Panc1 (cell line): ENCODE data around the gene OR13F1.

Experiments
- POLR2AphosphoS5 ChIP-seq: IDR thresholded peaks from 2 replicates; pipeline ENCODE4 v1.6.1; 2012; ENCODE audit warnings: mild to moderate bottlenecking, low read depth, low read length, moderate library complexity
- TCF7L2 ChIP-seq: IDR thresholded peaks from 2 replicates; pipeline ENCODE4 v1.6.1; 2011; ENCODE audit warnings: mild to moderate bottlenecking, low read depth, low read length, inconsistent platforms
- TF ChIP-seq, protein P1 (sequence below): fragments of 450-650 bp; IDR thresholded peaks from 2 replicates; pipeline ENCODE4 v1.5.1; 2017; ENCODE audit warnings: mild to moderate bottlenecking
- TF ChIP-seq, protein P2 (sequence below), 2 experiments: IDR thresholded peaks; 2 replicates each; pipeline ENCODE4 v1.6.1; 2011 to 2012; ENCODE audit warnings: low read depth in 2 of 2, control low read depth in 1 of 2, low read length in 1 of 2, mild to moderate bottlenecking in 1 of 2, moderate library complexity in 1 of 2; ENCODE audit not compliant: insufficient read depth in 1 of 2

- TF ChIP-seq, protein P1, sequence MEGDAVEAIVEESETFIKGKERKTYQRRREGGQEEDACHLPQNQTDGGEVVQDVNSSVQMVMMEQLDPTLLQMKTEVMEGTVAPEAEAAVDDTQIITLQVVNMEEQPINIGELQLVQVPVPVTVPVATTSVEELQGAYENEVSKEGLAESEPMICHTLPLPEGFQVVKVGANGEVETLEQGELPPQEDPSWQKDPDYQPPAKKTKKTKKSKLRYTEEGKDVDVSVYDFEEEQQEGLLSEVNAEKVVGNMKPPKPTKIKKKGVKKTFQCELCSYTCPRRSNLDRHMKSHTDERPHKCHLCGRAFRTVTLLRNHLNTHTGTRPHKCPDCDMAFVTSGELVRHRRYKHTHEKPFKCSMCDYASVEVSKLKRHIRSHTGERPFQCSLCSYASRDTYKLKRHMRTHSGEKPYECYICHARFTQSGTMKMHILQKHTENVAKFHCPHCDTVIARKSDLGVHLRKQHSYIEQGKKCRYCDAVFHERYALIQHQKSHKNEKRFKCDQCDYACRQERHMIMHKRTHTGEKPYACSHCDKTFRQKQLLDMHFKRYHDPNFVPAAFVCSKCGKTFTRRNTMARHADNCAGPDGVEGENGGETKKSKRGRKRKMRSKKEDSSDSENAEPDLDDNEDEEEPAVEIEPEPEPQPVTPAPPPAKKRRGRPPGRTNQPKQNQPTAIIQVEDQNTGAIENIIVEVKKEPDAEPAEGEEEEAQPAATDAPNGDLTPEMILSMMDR: no peak
- TF ChIP-seq POLR2AphosphoS5 (no peak), TCF7L2 (no peak)
- TF ChIP-seq, protein P2, sequence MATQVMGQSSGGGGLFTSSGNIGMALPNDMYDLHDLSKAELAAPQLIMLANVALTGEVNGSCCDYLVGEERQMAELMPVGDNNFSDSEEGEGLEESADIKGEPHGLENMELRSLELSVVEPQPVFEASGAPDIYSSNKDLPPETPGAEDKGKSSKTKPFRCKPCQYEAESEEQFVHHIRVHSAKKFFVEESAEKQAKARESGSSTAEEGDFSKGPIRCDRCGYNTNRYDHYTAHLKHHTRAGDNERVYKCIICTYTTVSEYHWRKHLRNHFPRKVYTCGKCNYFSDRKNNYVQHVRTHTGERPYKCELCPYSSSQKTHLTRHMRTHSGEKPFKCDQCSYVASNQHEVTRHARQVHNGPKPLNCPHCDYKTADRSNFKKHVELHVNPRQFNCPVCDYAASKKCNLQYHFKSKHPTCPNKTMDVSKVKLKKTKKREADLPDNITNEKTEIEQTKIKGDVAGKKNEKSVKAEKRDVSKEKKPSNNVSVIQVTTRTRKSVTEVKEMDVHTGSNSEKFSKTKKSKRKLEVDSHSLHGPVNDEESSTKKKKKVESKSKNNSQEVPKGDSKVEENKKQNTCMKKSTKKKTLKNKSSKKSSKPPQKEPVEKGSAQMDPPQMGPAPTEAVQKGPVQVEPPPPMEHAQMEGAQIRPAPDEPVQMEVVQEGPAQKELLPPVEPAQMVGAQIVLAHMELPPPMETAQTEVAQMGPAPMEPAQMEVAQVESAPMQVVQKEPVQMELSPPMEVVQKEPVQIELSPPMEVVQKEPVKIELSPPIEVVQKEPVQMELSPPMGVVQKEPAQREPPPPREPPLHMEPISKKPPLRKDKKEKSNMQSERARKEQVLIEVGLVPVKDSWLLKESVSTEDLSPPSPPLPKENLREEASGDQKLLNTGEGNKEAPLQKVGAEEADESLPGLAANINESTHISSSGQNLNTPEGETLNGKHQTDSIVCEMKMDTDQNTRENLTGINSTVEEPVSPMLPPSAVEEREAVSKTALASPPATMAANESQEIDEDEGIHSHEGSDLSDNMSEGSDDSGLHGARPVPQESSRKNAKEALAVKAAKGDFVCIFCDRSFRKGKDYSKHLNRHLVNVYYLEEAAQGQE (IDR thresholded peaks at IDR 0.05; ENCODE audit: insufficient read depth in 1 of 2, low read depth in 2 of 2, low read length in 1 of 2): no peak
Measured at GRCh38 chr9:104536756-104537155, 32.7 kb downstream of the OR13F1 start, which contains the start of gene OR13C3.
